ENCODE data around the gene CIRBP. TPM values are rescaled to one million over a fixed set of nuclear protein-coding genes. Genes with fewer than 3 reads are reported as not detected.

CIRBP gene
- total and polyA plus RNA-seq, 2 donors (not counting 1 experiment from before 2014, with no cell fraction given) = 104 to 298 TPM

- no peak overlapping the region for H3K4me2 ChIP-seq (ENCODE audit: extremely low read depth, insufficient read depth, low read length)
- DNase-seq (ENCODE audit: low read depth in 2 of 2) = no peak
- H2AFZ ChIP-seq (ENCODE audit: low read length) = no peak overlapping the region
- H3K27ac ChIP-seq (ENCODE audit: insufficient read depth, low read length) = no peak overlapping the region
- no peaks in the 10 kb centered on the region for H3K9me3 ChIP-seq (ENCODE audit: control insufficient read depth, insufficient read depth, low read depth, low read length)
- H3K9ac ChIP-seq (ENCODE audit: insufficient read depth, low read length) = no peak overlapping the region
- peaks cover 18% of the 10 kb centered on the region for H3K4me1 ChIP-seq (ENCODE audit: control insufficient read depth, extremely low read depth, insufficient read depth, low read length)
- H3K36me3 ChIP-seq (ENCODE audit: control insufficient read depth, insufficient read depth, low read length) = peaks cover 36% of the 10 kb centered on the region
- TF ChIP-seq CTCF (conservative IDR thresholded peaks at IDR 0.05 in 1 of 2, IDR thresholded peaks at IDR 0.05 in 1 of 2; ENCODE audit: low read depth in 1 of 2, low read length in 2 of 2) (no peak), EZH2 (IDR thresholded peaks at IDR 0.05; ENCODE audit: low read length, missing control alignments) (no peak)
- no peaks in the 10 kb centered on the region for H4K20me1 ChIP-seq (ENCODE audit: control insufficient read depth, extremely low read depth, insufficient read depth, low read length)
- peaks cover 24% of the 10 kb centered on the region for H3K79me2 ChIP-seq (ENCODE audit: control insufficient read depth, insufficient read depth, low read length)
- H3K4me3 ChIP-seq (replicated peaks in 1 of 4; ENCODE audit: control extremely low read depth in 1 of 4, insufficient read depth in 1 of 4, low read depth in 3 of 4, low read length in 4 of 4) = no peak overlapping the region
- H3K27me3 ChIP-seq (ENCODE audit: control insufficient read depth, insufficient read depth, low read length) = no peaks in the 10 kb centered on the region
Measured at GRCh38 chr19:1278074-1278473, 8.9 kb downstream of the CIRBP start.

- Histone ChIP-seq H3K27me3 (ENCODE audit: control insufficient read depth, insufficient read depth, low read length) (peaks cover 2% of the 10 kb centered on the region), H3K27ac (ENCODE audit: insufficient read depth, low read length) (no peak overlapping the region), H3K4me2 (ENCODE audit: extremely low read depth, insufficient read depth, low read length) (no peak overlapping the region), H3K79me2 (ENCODE audit: control insufficient read depth, insufficient read depth, low read length) (peaks cover 16% of the 10 kb centered on the region), H3K36me3 (ENCODE audit: control insufficient read depth, insufficient read depth, low read length) (peaks cover 28% of the 10 kb centered on the region), H3K9ac (ENCODE audit: insufficient read depth, low read length) (no peak overlapping the region), H3K4me3 (replicated peaks in 1 of 4; ENCODE audit: control extremely low read depth in 1 of 4, insufficient read depth in 1 of 4, low read depth in 3 of 4, low read length in 4 of 4) (no peak overlapping the region), H3K9me3 (ENCODE audit: control insufficient read depth, insufficient read depth, low read depth, low read length) (no peaks in the 10 kb centered on the region), H2AFZ (ENCODE audit: low read length) (no peak overlapping the region), H4K20me1 (ENCODE audit: control insufficient read depth, extremely low read depth, insufficient read depth, low read length) (no peaks in the 10 kb centered on the region), H3K4me1 (ENCODE audit: control insufficient read depth, extremely low read depth, insufficient read depth, low read length) (peaks cover 17% of the 10 kb centered on the region)
- no peak for TF ChIP-seq EZH2 (IDR thresholded peaks at IDR 0.05; ENCODE audit: low read length, missing control alignments)
- TF ChIP-seq CTCF (conservative IDR thresholded peaks at IDR 0.05 in 1 of 2, IDR thresholded peaks at IDR 0.05 in 1 of 2; ENCODE audit: low read depth in 1 of 2, low read length in 2 of 2) = no peak
- no peak for DNase-seq (ENCODE audit: low read depth in 2 of 2)
Measured at GRCh38 chr19:1278713-1279660, 9.9 kb downstream of the CIRBP start.

- DNase-seq (ENCODE audit: low read depth in 2 of 2) = peak; percentile 63 to 81
- peaks cover 19% of the 10 kb centered on the region for H3K36me3 ChIP-seq (ENCODE audit: control insufficient read depth, insufficient read depth, low read length)
- no peak overlapping the region for H3K4me3 ChIP-seq (replicated peaks in 1 of 4; ENCODE audit: control extremely low read depth in 1 of 4, insufficient read depth in 1 of 4, low read depth in 3 of 4, low read length in 4 of 4)
- peaks cover 8% of the 10 kb centered on the region for H3K27me3 ChIP-seq (ENCODE audit: control insufficient read depth, insufficient read depth, low read length)
- H3K27ac ChIP-seq (ENCODE audit: insufficient read depth, low read length) = no peak overlapping the region
- TF ChIP-seq EZH2 (IDR thresholded peaks at IDR 0.05; ENCODE audit: low read length, missing control alignments) = no peak
- TF ChIP-seq CTCF (conservative IDR thresholded peaks at IDR 0.05 in 1 of 2, IDR thresholded peaks at IDR 0.05 in 1 of 2; ENCODE audit: low read depth in 1 of 2, low read length in 2 of 2) = peak; percentile 84 to 94
- no peak overlapping the region for H3K9ac ChIP-seq (ENCODE audit: insufficient read depth, low read length)
- no peaks in the 10 kb centered on the region for H4K20me1 ChIP-seq (ENCODE audit: control insufficient read depth, extremely low read depth, insufficient read depth, low read length)
- H3K4me1 ChIP-seq (ENCODE audit: control insufficient read depth, extremely low read depth, insufficient read depth, low read length) = peaks cover 10% of the 10 kb centered on the region
- H3K9me3 ChIP-seq (ENCODE audit: control insufficient read depth, insufficient read depth, low read depth, low read length) = no peaks in the 10 kb centered on the region
- no peak overlapping the region for H3K4me2 ChIP-seq (ENCODE audit: extremely low read depth, insufficient read depth, low read length)
- H2AFZ ChIP-seq (ENCODE audit: low read length) = no peak overlapping the region
- H3K79me2 ChIP-seq (ENCODE audit: control insufficient read depth, insufficient read depth, low read length) = peaks cover 10% of the 10 kb centered on the region
Measured at GRCh38 chr19:1279782-1280341, 10.7 kb downstream of the CIRBP start.
